Endothelial cell (in vitro differentiated cells): Measurements from ENCODE around the gene TRPV4. TPM values are rescaled to one million over a fixed set of nuclear protein-coding genes. Genes with fewer than 3 reads are reported as not detected.

Experiments
- DNase-seq: peaks from one replicate; pipeline ENCODE4 v3.0.0; 2021; ENCODE audit warnings: low spot score
- H3K27ac Mint-ChIP-seq: one replicate; pipeline ENCODE4 v1.8.0; 2021; ENCODE audit warnings: mixed read lengths, inconsistent platforms; ENCODE audit not compliant: unreplicated experiment
- H3K27me3 Mint-ChIP-seq: one replicate; pipeline ENCODE4 v1.8.0; 2021; ENCODE audit warnings: mild to moderate bottlenecking, moderate library complexity, mixed read lengths, inconsistent platforms; ENCODE audit not compliant: unreplicated experiment
- H3K36me3 Mint-ChIP-seq: one replicate; pipeline ENCODE4 v1.8.0; 2021; ENCODE audit warnings: mild to moderate bottlenecking, low read depth, mixed read lengths, inconsistent platforms; ENCODE audit not compliant: unreplicated experiment
- H3K4me1 Mint-ChIP-seq: one replicate; pipeline ENCODE4 v1.8.0; 2021; ENCODE audit warnings: mild to moderate bottlenecking, mixed read lengths, inconsistent platforms; ENCODE audit not compliant: unreplicated experiment
- H3K4me3 Mint-ChIP-seq: one replicate; pipeline ENCODE4 v1.8.0; 2021; ENCODE audit warnings: mild to moderate bottlenecking, mixed read lengths, inconsistent platforms; ENCODE audit not compliant: unreplicated experiment
- H3K9me3 Mint-ChIP-seq: one replicate; pipeline ENCODE4 v1.8.0; 2021; ENCODE audit warnings: mixed read lengths, inconsistent platforms; ENCODE audit not compliant: unreplicated experiment
- total RNA-seq: library from RNA; stranded (reverse); fragmentation: NEBNext Ultra II Directional; extraction: Animal tissue kit (Norgen Biotek cat#: 25700); gene quantifications from one replicate; pipeline ENCODE4 v1.2.1, GENCODE V29; 2021; ENCODE audit not compliant: unreplicated experiment
- TF ChIP-seq, protein P1 (sequence below): fragments of 200-600 bp; sonication (generic); IDR thresholded peaks from one replicate; pipeline ENCODE4 v1.5.0; 2021; ENCODE audit warnings: antibody characterized with exemption; ENCODE audit not compliant: unreplicated experiment

Gene TRPV4
- total RNA-seq, 1 donor from 2014 or later, result 7.0 TPM

DNA sequence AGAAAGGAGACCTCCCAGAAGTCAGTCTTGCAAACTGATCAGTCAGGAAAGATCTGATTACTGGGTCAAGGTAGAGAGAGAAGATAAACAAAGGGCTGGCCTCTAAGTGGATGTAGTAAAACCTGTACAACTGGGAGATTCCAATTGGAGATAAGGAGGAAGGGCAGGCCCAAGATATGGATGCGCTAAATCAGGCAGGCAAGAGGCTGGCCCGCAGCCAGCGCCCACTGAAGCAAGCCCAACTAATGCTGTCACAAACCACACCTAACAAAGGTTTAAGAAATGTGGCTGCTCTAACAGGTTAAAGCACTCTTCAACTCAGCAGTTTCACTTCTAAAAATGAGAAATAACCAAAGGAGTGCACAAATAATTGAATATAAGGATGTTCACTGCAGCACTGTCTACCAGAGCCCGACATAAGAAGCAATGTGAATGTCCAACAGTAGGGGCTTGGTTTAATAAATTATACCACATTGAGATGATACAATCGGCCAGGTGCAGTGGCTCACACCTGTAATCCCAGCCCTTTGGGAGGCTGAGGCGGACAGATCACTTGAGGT, 42.5 kb upstream of the TRPV4 start:
- Mint-ChIP-seq H3K4me3 (no peak overlapping the region), H3K4me1 (peaks cover 55% of the 10 kb centered on the region), H3K27ac (no peak overlapping the region), H3K9me3 (no peaks in the 10 kb centered on the region), H3K36me3 (peaks cover 21% of the 10 kb centered on the region), H3K27me3 (peaks cover 5% of the 10 kb centered on the region)
- TF ChIP-seq, protein P1, sequence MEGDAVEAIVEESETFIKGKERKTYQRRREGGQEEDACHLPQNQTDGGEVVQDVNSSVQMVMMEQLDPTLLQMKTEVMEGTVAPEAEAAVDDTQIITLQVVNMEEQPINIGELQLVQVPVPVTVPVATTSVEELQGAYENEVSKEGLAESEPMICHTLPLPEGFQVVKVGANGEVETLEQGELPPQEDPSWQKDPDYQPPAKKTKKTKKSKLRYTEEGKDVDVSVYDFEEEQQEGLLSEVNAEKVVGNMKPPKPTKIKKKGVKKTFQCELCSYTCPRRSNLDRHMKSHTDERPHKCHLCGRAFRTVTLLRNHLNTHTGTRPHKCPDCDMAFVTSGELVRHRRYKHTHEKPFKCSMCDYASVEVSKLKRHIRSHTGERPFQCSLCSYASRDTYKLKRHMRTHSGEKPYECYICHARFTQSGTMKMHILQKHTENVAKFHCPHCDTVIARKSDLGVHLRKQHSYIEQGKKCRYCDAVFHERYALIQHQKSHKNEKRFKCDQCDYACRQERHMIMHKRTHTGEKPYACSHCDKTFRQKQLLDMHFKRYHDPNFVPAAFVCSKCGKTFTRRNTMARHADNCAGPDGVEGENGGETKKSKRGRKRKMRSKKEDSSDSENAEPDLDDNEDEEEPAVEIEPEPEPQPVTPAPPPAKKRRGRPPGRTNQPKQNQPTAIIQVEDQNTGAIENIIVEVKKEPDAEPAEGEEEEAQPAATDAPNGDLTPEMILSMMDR, result no peak
- no peak for DNase-seq

DNA sequence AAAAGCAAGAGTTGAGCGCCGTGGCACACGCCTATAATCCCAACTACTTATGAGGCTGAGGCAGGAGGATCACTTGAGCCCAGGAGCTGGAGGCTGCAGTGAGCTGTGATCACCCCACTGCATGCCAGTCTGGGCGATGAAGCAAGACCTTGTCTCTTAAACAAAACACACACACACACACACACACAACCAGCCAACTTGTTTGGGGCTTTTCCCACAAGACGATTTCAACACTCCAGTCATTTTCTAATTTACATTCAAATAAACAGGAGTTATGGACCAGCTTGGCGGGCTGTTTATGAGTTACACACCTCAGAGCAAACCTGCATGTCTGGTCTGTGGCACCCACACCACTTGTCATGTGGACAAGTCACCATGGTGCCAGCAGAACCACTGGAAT, 40.5 kb upstream of the TRPV4 start:
- TF ChIP-seq, protein P1, result no peak
- DNase-seq, result no peak
- peaks cover 21% of the 10 kb centered on the region for H3K36me3 Mint-ChIP-seq
- H3K9me3 Mint-ChIP-seq, result no peaks in the 10 kb centered on the region
- no peak overlapping the region for H3K4me3 Mint-ChIP-seq
- peaks cover 2% of the 10 kb centered on the region for H3K27me3 Mint-ChIP-seq
- no peak overlapping the region for H3K27ac Mint-ChIP-seq
- H3K4me1 Mint-ChIP-seq, result peaks cover 47% of the 10 kb centered on the region

DNA sequence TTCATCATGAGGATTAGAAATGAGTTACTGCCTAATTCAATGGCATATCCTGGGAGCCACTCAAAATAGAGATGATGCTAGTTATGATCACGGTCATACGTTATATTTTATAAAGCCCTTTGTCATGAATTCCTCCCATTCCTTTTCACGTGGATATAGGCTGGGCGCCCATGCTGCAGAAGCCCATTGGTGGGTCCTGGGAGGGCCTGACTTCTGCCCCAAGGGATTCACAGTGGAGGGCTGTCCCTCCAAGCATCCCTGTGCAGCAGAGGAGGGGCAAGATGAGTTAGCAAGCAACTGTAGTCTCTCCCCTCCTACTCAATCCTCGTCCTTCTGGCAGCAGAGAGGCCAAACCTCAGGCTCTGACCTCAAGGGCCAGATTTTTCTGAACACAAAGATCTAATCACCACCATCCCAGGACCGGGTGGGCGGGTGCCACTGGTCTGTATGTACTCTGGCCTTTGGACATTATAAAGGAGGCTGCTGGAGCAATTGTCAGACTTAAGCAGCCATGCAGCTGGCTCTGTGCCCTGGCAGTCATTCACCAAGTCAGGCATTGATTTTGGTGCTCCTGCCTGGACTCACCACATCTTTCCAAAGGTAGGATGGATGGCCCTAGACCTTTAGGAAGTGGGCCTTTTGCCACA, 38.6 kb upstream of the TRPV4 start:
- Mint-ChIP-seq H3K27ac (peak overlapping the region; percentile 94), H3K9me3 (no peaks in the 10 kb centered on the region), H3K4me3 (peak overlapping the region; percentile 27), H3K27me3 (no peaks in the 10 kb centered on the region), H3K4me1 (peaks cover 35% of the 10 kb centered on the region), H3K36me3 (peaks cover 16% of the 10 kb centered on the region)
- TF ChIP-seq, protein P1, result no peak
- DNase-seq, result no peak

DNA sequence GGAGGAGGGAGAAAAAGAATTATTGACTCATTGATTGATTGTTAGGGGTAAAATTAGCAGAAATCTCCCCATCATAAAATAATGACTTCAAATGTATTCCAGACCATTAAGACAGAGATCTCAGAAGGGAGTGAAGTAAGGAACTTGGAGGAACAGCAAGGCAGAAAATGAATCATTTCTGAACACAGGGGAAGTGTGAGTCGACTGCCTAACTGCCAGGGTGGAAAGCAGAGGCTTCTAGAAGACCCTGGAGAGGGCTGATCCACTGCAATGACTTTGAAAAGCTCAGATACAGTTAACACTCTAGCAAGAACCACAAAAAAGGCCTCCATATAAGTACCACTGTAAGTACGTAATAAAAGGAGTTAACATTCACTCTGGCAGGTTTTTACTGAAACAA, 37.5 kb upstream of the TRPV4 start:
- Mint-ChIP-seq H3K4me3 (no peak overlapping the region), H3K9me3 (no peaks in the 10 kb centered on the region), H3K27me3 (no peaks in the 10 kb centered on the region), H3K36me3 (peaks cover 15% of the 10 kb centered on the region), H3K27ac (peak overlapping the region; percentile 70), H3K4me1 (peaks cover 34% of the 10 kb centered on the region)
- no peak for DNase-seq
- TF ChIP-seq, protein P1, result no peak
